Ishikawa (cell line): ENCODE data around the gene PRPF19.

Source experiments
- CEBPB ChIP-seq: IDR thresholded peaks from 2 replicates; pipeline ENCODE4 v1.6.1; 2012
- CREB1 ChIP-seq: IDR thresholded peaks from 2 replicates; pipeline ENCODE4 v1.6.1; 2012; ENCODE audit warnings: low read depth
- EGR1 ChIP-seq: IDR thresholded peaks from 2 replicates; pipeline ENCODE4 v1.6.1; 2012
- EP300 ChIP-seq: IDR thresholded peaks from 2 replicates; pipeline ENCODE4 v1.6.1; 2012; ENCODE audit warnings: borderline replicate concordance
- FOXM1 ChIP-seq: IDR thresholded peaks from 2 replicates; pipeline ENCODE4 v1.6.1; 2012; ENCODE audit warnings: low read depth, borderline replicate concordance
- NFIC ChIP-seq: IDR thresholded peaks from 2 replicates; pipeline ENCODE4 v1.6.1; 2012
- RAD21 ChIP-seq: IDR thresholded peaks from 2 replicates; pipeline ENCODE4 v1.6.1; 2012; ENCODE audit warnings: low read depth
- TAF1 ChIP-seq: IDR thresholded peaks from 2 replicates; pipeline ENCODE4 v1.6.1; 2012; ENCODE audit warnings: low read depth, mild to moderate bottlenecking
- TCF12 ChIP-seq: IDR thresholded peaks from 2 replicates; pipeline ENCODE4 v1.6.1; 2012; ENCODE audit warnings: low read depth
- TEAD4 ChIP-seq: IDR thresholded peaks from 2 replicates; pipeline ENCODE4 v1.6.1; 2012
- YY1 ChIP-seq: IDR thresholded peaks from 2 replicates; pipeline ENCODE4 v1.6.1; 2012; ENCODE audit warnings: low read depth
- ZBTB7A ChIP-seq: IDR thresholded peaks from 2 replicates; pipeline ENCODE4 v1.6.1; 2012; ENCODE audit warnings: low read depth
- TF ChIP-seq, protein P1 (sequence below): IDR thresholded peaks from 2 replicates; pipeline ENCODE4 v1.6.1; 2012
- TF ChIP-seq, protein P2 (sequence below): IDR thresholded peaks from 2 replicates; pipeline ENCODE4 v1.6.1; 2012; ENCODE audit warnings: low read depth, mild to moderate bottlenecking
- TF ChIP-seq, protein P3 (sequence below): IDR thresholded peaks from 2 replicates; pipeline ENCODE4 v1.6.1; 2012

The PRPF19 gene

DNA sequence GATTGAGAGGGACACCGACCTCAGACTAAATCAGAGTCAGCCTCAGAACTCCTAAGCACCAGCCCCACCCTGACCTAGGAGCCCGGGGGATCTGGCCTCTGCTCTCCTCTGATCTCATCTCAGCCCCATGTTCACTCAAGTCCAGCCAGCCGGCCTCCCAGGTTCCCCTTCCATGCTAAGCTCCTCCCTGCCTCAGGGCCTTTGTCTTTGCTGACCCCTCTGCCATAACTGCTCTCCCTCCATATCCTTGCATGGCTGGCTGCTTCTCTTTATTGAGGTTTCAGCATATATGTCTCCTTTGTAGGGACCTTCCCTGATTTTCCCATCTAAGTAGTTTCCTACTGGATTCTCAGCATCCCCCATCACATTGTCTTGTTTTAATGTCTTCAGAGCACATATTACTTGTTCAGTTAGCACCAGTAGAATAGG lies 46.4 kb upstream of the PRPF19 start:
- TF ChIP-seq TEAD4 (no peak), CEBPB (no peak), YY1 (no peak), TCF12 (no peak), EP300 (no peak), CREB1 (no peak), NFIC (no peak)
- TF ChIP-seq, protein P1, sequence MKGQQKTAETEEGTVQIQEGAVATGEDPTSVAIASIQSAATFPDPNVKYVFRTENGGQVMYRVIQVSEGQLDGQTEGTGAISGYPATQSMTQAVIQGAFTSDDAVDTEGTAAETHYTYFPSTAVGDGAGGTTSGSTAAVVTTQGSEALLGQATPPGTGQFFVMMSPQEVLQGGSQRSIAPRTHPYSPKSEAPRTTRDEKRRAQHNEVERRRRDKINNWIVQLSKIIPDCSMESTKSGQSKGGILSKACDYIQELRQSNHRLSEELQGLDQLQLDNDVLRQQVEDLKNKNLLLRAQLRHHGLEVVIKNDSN = no peak

DNA sequence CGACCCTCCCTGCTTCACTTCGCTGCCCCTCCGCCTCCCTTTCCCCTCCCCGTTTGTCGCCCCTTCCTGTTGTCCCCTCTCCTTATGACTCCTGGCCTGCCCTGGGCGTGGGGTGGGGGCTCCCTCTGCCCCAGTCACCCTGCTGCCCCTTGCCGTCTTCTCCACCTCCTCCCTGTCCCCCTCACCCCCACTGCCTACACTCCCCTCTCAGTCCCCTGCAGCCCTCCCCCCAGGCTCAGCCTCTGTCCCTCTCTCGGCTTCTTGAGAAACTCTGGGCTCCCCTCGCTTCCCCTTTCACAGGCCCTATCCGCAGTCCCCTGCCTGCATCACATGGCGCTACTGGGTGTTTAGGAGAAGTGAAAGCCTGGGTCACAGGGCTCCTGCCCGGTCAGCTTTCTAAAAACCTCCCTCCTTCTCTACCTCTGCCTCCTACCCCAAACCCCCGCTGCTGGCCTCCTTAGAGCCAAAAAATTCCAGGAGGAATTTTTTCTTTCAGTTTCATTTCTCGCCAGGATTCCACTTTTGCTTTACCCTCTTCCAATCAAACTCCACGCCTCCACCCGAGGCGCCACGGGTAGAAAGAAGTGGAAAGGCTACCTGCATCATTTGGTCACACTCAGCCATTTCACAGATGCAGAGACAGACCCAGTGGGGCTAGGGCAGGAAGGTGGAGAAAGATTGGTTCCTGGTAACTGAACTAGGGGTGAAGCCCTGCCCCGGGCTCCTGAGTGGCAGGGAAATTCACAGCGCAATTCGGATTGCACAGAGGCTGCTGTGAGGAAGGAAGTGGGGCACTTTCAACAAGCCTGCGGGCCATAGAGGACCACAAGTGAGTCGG lies 45.7 kb upstream of the PRPF19 start, which contains the start of gene SLC15A3:
Gene SLC15A3 (minus strand): TSS at position 273 of the 838 bp plus-strand sequence. CDS start 625 bp downstream, outside the sequence.
- TF ChIP-seq EGR1 (no peak), CREB1 (no peak), CEBPB (no peak), TEAD4 (no peak), NFIC (no peak), TAF1 (no peak), EP300 (no peak), RAD21 (no peak), YY1 (no peak), ZBTB7A (no peak), TCF12 (no peak), FOXM1 (no peak)
- TF ChIP-seq, protein P1 = no peak
- TF ChIP-seq, protein P2, sequence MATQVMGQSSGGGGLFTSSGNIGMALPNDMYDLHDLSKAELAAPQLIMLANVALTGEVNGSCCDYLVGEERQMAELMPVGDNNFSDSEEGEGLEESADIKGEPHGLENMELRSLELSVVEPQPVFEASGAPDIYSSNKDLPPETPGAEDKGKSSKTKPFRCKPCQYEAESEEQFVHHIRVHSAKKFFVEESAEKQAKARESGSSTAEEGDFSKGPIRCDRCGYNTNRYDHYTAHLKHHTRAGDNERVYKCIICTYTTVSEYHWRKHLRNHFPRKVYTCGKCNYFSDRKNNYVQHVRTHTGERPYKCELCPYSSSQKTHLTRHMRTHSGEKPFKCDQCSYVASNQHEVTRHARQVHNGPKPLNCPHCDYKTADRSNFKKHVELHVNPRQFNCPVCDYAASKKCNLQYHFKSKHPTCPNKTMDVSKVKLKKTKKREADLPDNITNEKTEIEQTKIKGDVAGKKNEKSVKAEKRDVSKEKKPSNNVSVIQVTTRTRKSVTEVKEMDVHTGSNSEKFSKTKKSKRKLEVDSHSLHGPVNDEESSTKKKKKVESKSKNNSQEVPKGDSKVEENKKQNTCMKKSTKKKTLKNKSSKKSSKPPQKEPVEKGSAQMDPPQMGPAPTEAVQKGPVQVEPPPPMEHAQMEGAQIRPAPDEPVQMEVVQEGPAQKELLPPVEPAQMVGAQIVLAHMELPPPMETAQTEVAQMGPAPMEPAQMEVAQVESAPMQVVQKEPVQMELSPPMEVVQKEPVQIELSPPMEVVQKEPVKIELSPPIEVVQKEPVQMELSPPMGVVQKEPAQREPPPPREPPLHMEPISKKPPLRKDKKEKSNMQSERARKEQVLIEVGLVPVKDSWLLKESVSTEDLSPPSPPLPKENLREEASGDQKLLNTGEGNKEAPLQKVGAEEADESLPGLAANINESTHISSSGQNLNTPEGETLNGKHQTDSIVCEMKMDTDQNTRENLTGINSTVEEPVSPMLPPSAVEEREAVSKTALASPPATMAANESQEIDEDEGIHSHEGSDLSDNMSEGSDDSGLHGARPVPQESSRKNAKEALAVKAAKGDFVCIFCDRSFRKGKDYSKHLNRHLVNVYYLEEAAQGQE = no peak
- TF ChIP-seq, protein P3, sequence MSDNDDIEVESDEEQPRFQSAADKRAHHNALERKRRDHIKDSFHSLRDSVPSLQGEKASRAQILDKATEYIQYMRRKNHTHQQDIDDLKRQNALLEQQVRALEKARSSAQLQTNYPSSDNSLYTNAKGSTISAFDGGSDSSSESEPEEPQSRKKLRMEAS = no peak

DNA sequence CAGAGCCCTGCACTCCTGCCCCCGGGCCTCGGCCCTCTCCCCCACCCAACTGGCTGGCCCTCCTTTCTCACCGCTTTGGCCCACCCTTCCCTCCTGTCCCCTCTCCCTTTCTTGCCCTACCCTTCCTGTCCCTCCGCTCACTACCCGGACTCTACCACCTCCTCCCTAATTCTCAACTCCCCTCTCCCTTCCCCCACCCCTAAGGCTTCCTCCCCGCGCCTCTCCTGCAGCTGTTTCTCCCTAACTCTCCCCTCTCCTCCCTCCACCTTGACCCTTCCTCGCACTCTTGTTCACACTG lies 45.2 kb upstream of the PRPF19 start:
- TF ChIP-seq EP300 (no peak), TCF12 (no peak)

DNA sequence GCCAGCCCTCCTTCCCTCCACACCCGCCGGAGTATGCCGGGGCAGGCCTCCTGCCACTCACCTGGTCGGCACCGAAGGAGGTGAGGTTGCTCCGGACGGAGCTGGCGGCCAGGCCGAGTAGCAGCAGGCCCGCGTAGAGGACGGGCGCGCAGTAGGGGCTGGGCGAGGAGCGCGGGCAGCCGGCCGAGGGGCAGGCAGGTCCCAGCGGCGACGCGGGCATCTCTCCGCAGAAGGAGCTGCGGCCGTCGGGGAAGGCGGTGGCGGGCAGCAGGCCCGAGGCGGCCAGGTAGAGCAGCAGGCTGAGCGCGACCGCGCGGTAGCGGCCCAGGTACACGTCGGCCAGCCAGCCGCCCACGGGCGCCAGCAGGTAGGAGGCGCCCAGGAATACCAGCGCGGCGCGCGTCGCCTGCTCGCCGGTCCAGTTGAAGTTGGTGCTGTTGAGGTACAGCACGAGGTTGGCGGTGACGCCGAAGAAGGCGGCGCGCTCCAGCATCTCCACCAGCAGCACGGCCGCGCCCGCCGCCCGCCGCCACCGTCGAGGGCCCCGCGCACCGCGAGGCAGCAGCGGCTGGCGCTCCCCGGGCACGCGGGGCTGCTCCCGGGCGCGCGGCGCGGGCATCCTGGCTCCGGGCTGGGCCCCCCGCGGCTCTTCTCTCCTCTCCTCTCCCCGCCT lies 44.7 kb upstream of the PRPF19 start:
- TF ChIP-seq TCF12 (no peak), EP300 (no peak), TAF1 (no peak), CREB1 (no peak), TEAD4 (no peak), CEBPB (no peak), RAD21 (no peak), EGR1 (no peak), NFIC (no peak), FOXM1 (no peak), YY1 (no peak)
- TF ChIP-seq, protein P1 = no peak
- TF ChIP-seq, protein P2 = no peak
- TF ChIP-seq, protein P3 = no peak

DNA sequence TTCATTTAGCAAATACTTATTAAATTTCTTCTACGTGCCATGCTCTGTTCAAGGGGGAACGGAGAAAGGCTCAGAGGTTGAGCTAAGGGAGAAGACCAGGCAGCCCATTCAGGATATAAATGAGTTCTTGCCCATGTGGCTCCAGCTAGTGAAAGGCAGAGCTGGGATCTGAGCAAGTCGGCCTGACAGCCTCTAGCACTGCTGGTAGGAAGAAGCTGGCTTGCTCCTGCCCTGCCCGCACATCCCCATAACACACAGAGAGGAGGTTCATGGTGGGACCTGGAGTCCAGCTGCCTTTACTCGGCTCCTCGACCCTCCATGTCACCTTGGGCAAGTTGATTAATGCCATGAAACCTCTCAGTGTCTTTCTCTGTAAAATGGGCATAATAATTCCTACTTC lies 43.6 kb upstream of the PRPF19 start:
- TF ChIP-seq YY1 (no peak), TCF12 (no peak), FOXM1 (no peak), TAF1 (no peak), ZBTB7A (no peak), EP300 (no peak), RAD21 (no peak), EGR1 (no peak), TEAD4 (no peak), CREB1 (no peak), CEBPB (no peak), NFIC (no peak)
- TF ChIP-seq, protein P2 = no peak
- TF ChIP-seq, protein P1 = no peak
- TF ChIP-seq, protein P3 = no peak
